MM.1S (cell line): ENCODE data around the gene COX20.
A peak's percentile ranks its signal among the peaks of the same experiment; 100 is the strongest.

Source experiments
- DNase-seq: peaks from one replicate; pipeline ENCODE4 v3.0.0-alpha.2; 2015
- H2AFZ ChIP-seq: fragments of 300-600 bp; sonication (generic); 2 replicates; pipeline ENCODE4 v1.6.0; 2016; ENCODE audit warnings: antibody characterized with exemption, low read length
- H3F3A ChIP-seq: fragments of 300-600 bp; sonication (generic); 2 replicates; pipeline ENCODE4 v1.6.1; 2016; ENCODE audit warnings: mild to moderate bottlenecking, antibody characterized with exemption, low read length, moderate library complexity, mixed read lengths; ENCODE audit not compliant: insufficient read depth
- H3K27ac ChIP-seq: fragments of 300-600 bp; sonication (generic); 2 replicates; pipeline ENCODE4 v1.5.1; 2016; ENCODE audit warnings: mild to moderate bottlenecking, low read length
- H3K27me3 ChIP-seq: fragments of 300-600 bp; sonication (generic); replicated peaks from 2 replicates; pipeline ENCODE4 v1.6.0; 2016; ENCODE audit warnings: low read length; ENCODE audit not compliant: insufficient read depth
- H3K36me3 ChIP-seq: fragments of 300-600 bp; sonication (generic); replicated peaks from 2 replicates; pipeline ENCODE4 v1.6.1; 2016; ENCODE audit warnings: mild to moderate bottlenecking, low read length, mixed read lengths; ENCODE audit not compliant: insufficient read depth
- H3K4me1 ChIP-seq: fragments of 300-600 bp; sonication (generic); 2 replicates; pipeline ENCODE4 v1.6.1; 2016; ENCODE audit warnings: low read length, mixed read lengths
- H3K4me2 ChIP-seq: fragments of 300-600 bp; sonication (generic); 2 replicates; pipeline ENCODE4 v1.6.0; 2016; ENCODE audit warnings: low read depth, low read length
- H3K4me3 ChIP-seq: fragments of 300-600 bp; sonication (generic); 2 replicates; pipeline ENCODE4 v1.5.1; 2016; ENCODE audit warnings: low read length, mixed read lengths
- H3K79me2 ChIP-seq: fragments of 300-600 bp; sonication (generic); 2 replicates; pipeline ENCODE4 v1.6.1; 2016; ENCODE audit warnings: mixed run types, low read length, mixed read lengths
- H3K9ac ChIP-seq: fragments of 300-600 bp; sonication (generic); 2 replicates; pipeline ENCODE4 v1.6.1; 2016; ENCODE audit warnings: low read length, mixed read lengths
- H3K9me2 ChIP-seq: fragments of 300-600 bp; sonication (generic); replicated peaks from 2 replicates; pipeline ENCODE4 v1.6.1; 2016; ENCODE audit warnings: mild to moderate bottlenecking, low read length, mixed read lengths; ENCODE audit not compliant: insufficient read depth
- H3K9me3 ChIP-seq: fragments of 300-600 bp; sonication (generic); replicated peaks from 2 replicates; pipeline ENCODE4 v1.6.1; 2016; ENCODE audit warnings: mild to moderate bottlenecking, low read length, mixed read lengths; ENCODE audit not compliant: insufficient read depth
- H4K20me1 ChIP-seq: fragments of 300-600 bp; sonication (generic); 2 replicates; pipeline ENCODE4 v1.6.1; 2016; ENCODE audit warnings: mild to moderate bottlenecking, low read length, moderate library complexity, mixed read lengths; ENCODE audit not compliant: insufficient read depth
- CTCF ChIP-seq: fragments of 300-600 bp; sonication (generic); IDR thresholded peaks from 2 replicates; pipeline ENCODE4 v1.5.1; 2016; ENCODE audit warnings: antibody characterized with exemption, low read length, mixed read lengths
- EZH2 ChIP-seq: fragments of 300-600 bp; sonication (generic); optimal IDR thresholded peaks from 2 replicates; pipeline ENCODE3; 2017; ENCODE audit warnings: low read depth, mild to moderate bottlenecking, antibody characterized with exemption, low read length, mixed read lengths
- EZH2phosphoT487 ChIP-seq: fragments of 300-600 bp; sonication (generic); IDR thresholded peaks from 2 replicates; pipeline ENCODE4 v1.6.1; 2018; ENCODE audit warnings: antibody characterized with exemption, low read length

Gene COX20

GRCh38 chr1:244801246-244801645 lies 34.2 kb upstream of the COX20 start:
- Histone ChIP-seq H3K9ac (no peak overlapping the region), H3K9me2 (no peaks in the 10 kb centered on the region), H3K4me2 (peak overlapping the region; percentile 1; the same call in 1 of the 2 replicates), H2AFZ (no peak overlapping the region), H3K27me3 (no peaks in the 10 kb centered on the region), H3K9me3 (no peaks in the 10 kb centered on the region), H3F3A (no peaks in the 10 kb centered on the region), H3K79me2 (no peaks in the 10 kb centered on the region), H3K4me1 (no peaks in the 10 kb centered on the region), H4K20me1 (no peaks in the 10 kb centered on the region), H3K4me3 (no peak overlapping the region), H3K27ac (no peak overlapping the region), H3K36me3 (no peaks in the 10 kb centered on the region)
- TF ChIP-seq CTCF = peak; percentile 73
- no peak for TF ChIP-seq EZH2
- peak; percentile 53 for DNase-seq

GRCh38 chr1:244802041-244802440 lies 33.4 kb upstream of the COX20 start:
- no peaks in the 10 kb centered on the region for H3K4me1 ChIP-seq
- no peaks in the 10 kb centered on the region for H3K79me2 ChIP-seq
- no peak overlapping the region for H3K27ac ChIP-seq
- no peak overlapping the region for H3K9ac ChIP-seq
- H3K9me2 ChIP-seq = no peaks in the 10 kb centered on the region
- no peaks in the 10 kb centered on the region for H3K9me3 ChIP-seq
- H3K36me3 ChIP-seq = no peaks in the 10 kb centered on the region
- no peaks in the 10 kb centered on the region for H3K27me3 ChIP-seq
- H3F3A ChIP-seq = no peaks in the 10 kb centered on the region
- no peaks in the 10 kb centered on the region for H4K20me1 ChIP-seq
- TF ChIP-seq EZH2phosphoT487 (no peak), CTCF (no peak), EZH2 (no peak)
- H2AFZ ChIP-seq = no peak overlapping the region
- no peak overlapping the region for H3K4me2 ChIP-seq
- no peak for DNase-seq
- H3K4me3 ChIP-seq = no peak overlapping the region

- H3K36me3 ChIP-seq = no peaks in the 10 kb centered on the region
Measured at GRCh38 chr1:244802556-244803239, 32.8 kb upstream of the COX20 start.

More at GRCh38 chr1:244802556-244803239, 32.8 kb upstream of the COX20 start:
- Histone ChIP-seq H3K27ac (no peak overlapping the region), H3K9me2 (no peaks in the 10 kb centered on the region), H4K20me1 (no peaks in the 10 kb centered on the region), H3K4me1 (no peaks in the 10 kb centered on the region), H3K27me3 (no peaks in the 10 kb centered on the region), H3K4me3 (no peak overlapping the region), H3K9ac (no peak overlapping the region), H3F3A (no peaks in the 10 kb centered on the region), H3K4me2 (no peak overlapping the region), H3K79me2 (no peaks in the 10 kb centered on the region), H2AFZ (no peak overlapping the region), H3K9me3 (no peaks in the 10 kb centered on the region)
- TF ChIP-seq EZH2phosphoT487 (no peak), CTCF (no peak), EZH2 (no peak)
- no peak for DNase-seq
